ENCODE results near the gene CCNT1. TPM values are rescaled to one million over a fixed set of nuclear protein-coding genes. Genes with fewer than 3 reads are reported as not detected.

CCNT1 gene
- polyA plus RNA-seq, 3 donors, result 2.3 to 8.3 (median 4.4) TPM

GRCh38 chr12:48691826-48692487 lies 24.6 kb downstream of the CCNT1 start:
- Histone ChIP-seq H3K36me3 (replicated peaks in 1 of 2; ENCODE audit: control insufficient read depth in 1 of 2, insufficient read depth in 2 of 2, low read length in 2 of 2) (peaks cover 70 to 92% of the 10 kb centered on the region in 2 donors), H3K27ac (ENCODE audit: low read depth in 1 of 2, low read length in 2 of 2) (no peak overlapping the region), H3K4me2 (replicated peaks; ENCODE audit: extremely low read depth, low read length, poor library complexity, severe bottlenecking) (no peak overlapping the region), H3K79me2 (ENCODE audit: insufficient read depth, low read length) (peaks cover 16% of the 10 kb centered on the region), H3K27me3 (ENCODE audit: control insufficient read depth in 2 of 2, insufficient read depth in 2 of 2, low read length in 2 of 2) (no peaks in the 10 kb centered on the region), H3K4me3 (replicated peaks in 1 of 3; ENCODE audit: low read depth in 2 of 3, low read length in 3 of 3) (no peak overlapping the region), H4K20me1 (ENCODE audit: insufficient read depth, low read length) (peaks cover 23% of the 10 kb centered on the region), H2AFZ (ENCODE audit: insufficient read depth, low read depth, low read length, poor library complexity, severe bottlenecking) (no peak overlapping the region), H3K9me3 (replicated peaks in 1 of 2; ENCODE audit: control insufficient read depth in 1 of 2, insufficient read depth in 1 of 2, low read length in 2 of 2) (no peaks in the 10 kb centered on the region), H3K4me1 (ENCODE audit: control insufficient read depth in 1 of 2, insufficient read depth in 2 of 2, low read length in 2 of 2) (no peaks in the 10 kb centered on the region), H3K9ac (ENCODE audit: insufficient read depth, low read length, poor library complexity, severe bottlenecking) (no peak overlapping the region)
- Mint-ChIP-seq H3K27ac (peak overlapping the region in 1 of 7 donors; percentile 15), H3K27me3 (ENCODE audit: low read depth in 3 of 3) (no peaks in the 10 kb centered on the region), H3K4me1 (no peaks in the 10 kb centered on the region), H3K9me3 (peaks cover 0 to 3% (median 0%) of the 10 kb centered on the region in 7 donors), H3K36me3 (peaks cover 82 to 89% of the 10 kb centered on the region in 2 donors), H3K4me3 (no peak overlapping the region)
- WGBS (ENCODE audit: insufficient coverage), result no CpG with 5 or more reads among the region's 2 CpGs
- intact Hi-C loops (cut with micrococcal nuclease), result no loop called here
- no peak for TF ChIP-seq CTCF (IDR thresholded peaks at IDR 0.05)
- no peak for DNase-seq

DNA sequence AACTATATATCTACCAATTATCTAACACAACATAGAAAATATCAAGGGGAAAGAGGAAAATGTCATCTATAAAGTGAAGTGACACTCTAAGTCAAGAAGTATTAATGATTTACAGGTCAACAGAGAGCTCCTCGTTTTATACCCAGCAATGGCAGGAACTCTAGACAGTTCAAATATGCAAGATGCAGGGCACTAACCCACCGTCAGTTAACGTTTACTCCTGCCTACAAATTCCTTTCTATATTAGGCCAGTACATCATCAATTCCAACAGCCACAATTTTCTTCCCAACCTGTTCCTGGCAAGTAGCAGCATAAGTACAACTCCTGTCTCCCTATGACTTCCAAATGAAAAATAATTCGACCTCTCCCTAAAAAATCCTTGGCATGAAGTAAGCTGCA lies 25.5 kb downstream of the CCNT1 start:
- Mint-ChIP-seq H3K9me3 (peaks cover 0 to 3% (median 0%) of the 10 kb centered on the region in 7 donors), H3K4me1 (no peaks in the 10 kb centered on the region), H3K27me3 (ENCODE audit: low read depth in 3 of 3) (peaks cover 0 to 5% (median 3%) of the 10 kb centered on the region in 3 donors), H3K4me3 (no peak overlapping the region), H3K36me3 (peaks cover 77 to 79% of the 10 kb centered on the region in 2 donors), H3K27ac (no peak overlapping the region)
- intact Hi-C loops (cut with micrococcal nuclease), result no loop called here
- TF ChIP-seq CTCF (IDR thresholded peaks at IDR 0.05), result no peak
- H3K9me3 ChIP-seq (replicated peaks in 1 of 2; ENCODE audit: control insufficient read depth in 1 of 2, insufficient read depth in 1 of 2, low read length in 2 of 2), result no peaks in the 10 kb centered on the region
- H3K4me2 ChIP-seq (replicated peaks; ENCODE audit: extremely low read depth, low read length, poor library complexity, severe bottlenecking), result no peak overlapping the region
- no peaks in the 10 kb centered on the region for H3K27me3 ChIP-seq (ENCODE audit: control insufficient read depth in 2 of 2, insufficient read depth in 2 of 2, low read length in 2 of 2)
- no peaks in the 10 kb centered on the region for H3K4me1 ChIP-seq (ENCODE audit: control insufficient read depth in 1 of 2, insufficient read depth in 2 of 2, low read length in 2 of 2)
- no peak overlapping the region for H3K4me3 ChIP-seq (replicated peaks in 1 of 3; ENCODE audit: low read depth in 2 of 3, low read length in 3 of 3)
- H3K9ac ChIP-seq (ENCODE audit: insufficient read depth, low read length, poor library complexity, severe bottlenecking), result no peak overlapping the region
- H3K27ac ChIP-seq (ENCODE audit: low read depth in 1 of 2, low read length in 2 of 2), result no peak overlapping the region
- no peak overlapping the region for H2AFZ ChIP-seq (ENCODE audit: insufficient read depth, low read depth, low read length, poor library complexity, severe bottlenecking)
- H4K20me1 ChIP-seq (ENCODE audit: insufficient read depth, low read length), result peaks cover 20% of the 10 kb centered on the region
- H3K79me2 ChIP-seq (ENCODE audit: insufficient read depth, low read length), result peaks cover 6% of the 10 kb centered on the region
- no peak for DNase-seq
- WGBS (ENCODE audit: insufficient coverage), result 100% methylated on average over 3 of the region's 4 CpGs
- peaks cover 62 to 82% of the 10 kb centered on the region in 2 donors for H3K36me3 ChIP-seq (replicated peaks in 1 of 2; ENCODE audit: control insufficient read depth in 1 of 2, insufficient read depth in 2 of 2, low read length in 2 of 2)

Data from CD14-positive monocyte (primary cell).